Activated T-helper 2 cell treated with anti-CD3 and anti-CD28 coated beads, Interferon-gamma antibody, Interleukin-2, Interleukin-4, amounts not matched to agents 10 μg/mL and 5 μg/mL and 100 μg/mL, durations not matched to agents 14 hours and 24 hours and 36 hours (primary cell): Measurements from ENCODE around the gene NUB1. TPM values are rescaled to one million over a fixed set of nuclear protein-coding genes. Genes with fewer than 3 reads are reported as not detected.

Experiments used
- DNase-seq: peaks from one replicate; pipeline ENCODE4 v3.0.0; 2021; ENCODE audit warnings: low spot score
- H3K27ac Mint-ChIP-seq: one replicate; pipeline ENCODE4 v1.8.0; 2021; ENCODE audit warnings: mixed read lengths
- H3K27me3 Mint-ChIP-seq: one replicate; pipeline ENCODE4 v1.8.0; 2021; ENCODE audit warnings: low read depth, mixed read lengths
- H3K36me3 Mint-ChIP-seq: one replicate; pipeline ENCODE4 v1.8.0; 2021; ENCODE audit warnings: low read depth, mixed read lengths
- H3K4me1 Mint-ChIP-seq: one replicate; pipeline ENCODE4 v1.8.0; 2021; ENCODE audit warnings: low read depth, mixed read lengths
- H3K4me3 Mint-ChIP-seq: one replicate; pipeline ENCODE4 v1.8.0; 2021; ENCODE audit warnings: low read depth, mild to moderate bottlenecking, moderate library complexity, mixed read lengths
- H3K9me3 Mint-ChIP-seq: one replicate; pipeline ENCODE4 v1.8.0; 2021; ENCODE audit warnings: mixed read lengths
- intact Hi-C: fragments of 100-400 bp; cut with micrococcal nuclease; formaldehyde crosslinking; loops from one replicate; pipeline ENCODE4 v1.15.1; 2023
- total RNA-seq: library from RNA; stranded (reverse); gene quantifications from 2 replicates; pipeline ENCODE4 v1.2.3, GENCODE V29; 2022

Gene NUB1
- total RNA-seq, 1 donor from 2014 or later, result 57.0 TPM

DNA sequence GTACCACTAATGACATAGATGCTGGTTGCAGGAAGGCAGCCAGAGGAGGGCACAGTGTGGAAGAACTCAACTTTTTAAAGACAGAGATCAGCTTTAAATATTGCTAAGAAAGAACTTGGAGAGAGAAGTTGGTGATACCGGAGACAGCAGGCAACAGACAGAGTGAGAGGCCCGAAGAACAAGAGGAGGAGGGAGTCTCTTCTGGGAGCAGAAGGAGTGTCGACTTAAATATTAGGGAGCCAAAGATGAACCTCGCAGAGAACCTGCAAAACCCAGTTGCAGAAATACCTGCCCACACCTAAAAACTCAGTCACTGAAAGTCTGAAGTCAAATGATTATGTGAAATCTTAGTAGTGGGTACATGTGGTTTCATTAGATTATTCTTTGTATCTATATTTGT is 71.6 kb downstream of the NUB1 start:
- Mint-ChIP-seq H3K36me3 (no peaks in the 10 kb centered on the region), H3K4me1 (peaks cover 18% of the 10 kb centered on the region), H3K27ac (no peak overlapping the region), H3K9me3 (peaks cover 3% of the 10 kb centered on the region), H3K27me3 (peaks cover 53% of the 10 kb centered on the region), H3K4me3 (no peak overlapping the region)
- no peak for DNase-seq
- intact Hi-C loops, result loop anchor here (5.0 kb wide), 1 partner anchor 46 kb away; no protein-coding TSS in a partner anchor

DNA sequence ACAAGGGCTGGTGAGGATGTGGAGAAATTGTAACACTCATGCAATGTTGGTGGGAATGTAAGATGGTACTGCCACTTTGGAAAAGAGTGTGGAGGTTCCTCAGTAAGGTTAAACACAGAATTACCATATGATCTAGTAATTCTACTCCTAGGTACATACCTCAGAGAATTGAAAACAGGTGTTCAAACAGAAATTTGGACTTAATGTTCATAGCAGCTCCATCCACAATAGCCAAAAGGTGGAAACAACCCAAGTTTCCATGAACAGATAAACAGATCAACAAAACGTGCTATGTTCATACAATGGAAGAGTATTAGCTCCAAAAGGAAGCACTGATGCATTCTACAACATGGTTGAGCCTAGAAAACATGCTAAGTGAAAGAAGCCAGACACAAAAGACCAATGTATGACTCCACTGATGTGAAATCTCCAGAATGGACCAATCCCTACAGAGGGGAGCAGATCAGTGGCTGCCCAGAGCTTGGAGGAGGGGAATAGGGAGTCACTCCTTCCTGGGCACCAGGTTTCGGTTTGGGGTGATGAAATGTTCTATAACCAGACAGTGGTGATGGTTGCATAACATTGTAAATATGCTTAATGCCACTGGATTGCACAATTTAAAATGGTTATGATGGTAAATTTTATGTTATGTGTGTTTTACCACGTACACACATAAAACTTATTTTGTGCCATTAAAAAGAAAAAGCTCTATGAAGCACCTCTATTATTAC is 73.9 kb downstream of the NUB1 start:
- Mint-ChIP-seq H3K4me1 (peaks cover 14% of the 10 kb centered on the region), H3K27me3 (peaks cover 44% of the 10 kb centered on the region), H3K9me3 (peaks cover 14% of the 10 kb centered on the region), H3K27ac (no peak overlapping the region), H3K4me3 (no peak overlapping the region), H3K36me3 (no peaks in the 10 kb centered on the region)
- intact Hi-C loops, result loop anchor here (2.0 kb wide), 2 partner anchors 13 to 33 kb away; no protein-coding TSS in a partner anchor
- DNase-seq, result no peak

DNA sequence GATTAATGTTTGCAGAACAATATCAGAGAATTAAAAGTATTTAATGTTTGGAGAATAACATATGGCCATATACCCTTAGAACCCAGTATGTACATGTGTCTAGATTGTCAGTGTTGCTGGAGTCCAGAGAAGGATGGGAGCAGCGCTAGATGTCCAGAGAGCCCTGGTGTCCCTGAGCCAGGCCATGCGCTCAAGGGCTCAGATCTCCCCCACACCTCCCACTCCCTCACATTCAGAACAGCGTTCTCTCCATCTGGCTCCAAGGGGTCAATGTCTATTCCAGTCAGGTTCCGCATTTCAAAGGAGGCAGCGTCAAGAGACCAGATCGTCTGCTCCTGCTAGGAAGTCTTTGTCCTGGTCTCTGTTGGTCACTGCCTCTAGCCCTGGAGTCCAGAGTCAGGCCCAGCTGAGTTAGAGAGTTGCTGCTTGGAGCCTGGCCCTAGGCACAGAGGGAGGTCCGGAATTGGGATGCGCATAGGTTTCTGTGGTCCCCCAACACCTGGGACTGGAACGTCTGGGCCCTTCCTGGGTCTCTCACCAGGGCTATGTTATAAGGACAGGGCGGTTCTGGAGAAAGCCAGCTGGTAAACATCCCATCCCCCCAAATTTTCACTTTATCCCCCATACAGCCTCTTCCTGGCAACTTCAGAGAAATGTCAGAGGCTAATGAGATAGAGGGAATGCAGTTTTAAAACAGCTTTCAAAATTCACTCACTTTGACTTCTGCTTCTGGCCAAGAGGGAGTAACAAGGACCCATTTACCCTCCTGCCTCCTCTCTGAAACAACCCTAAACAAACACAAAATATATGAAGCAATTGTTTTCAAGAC is 74.7 kb downstream of the NUB1 start:
- DNase-seq, result no peak
- H3K9me3 Mint-ChIP-seq, result peaks cover 14% of the 10 kb centered on the region
- no peaks in the 10 kb centered on the region for H3K36me3 Mint-ChIP-seq
- no peak overlapping the region for H3K4me3 Mint-ChIP-seq
- H3K4me1 Mint-ChIP-seq, result peaks cover 14% of the 10 kb centered on the region
- no peak overlapping the region for H3K27ac Mint-ChIP-seq
- intact Hi-C loops, result no loop called here
- peaks cover 36% of the 10 kb centered on the region for H3K27me3 Mint-ChIP-seq

DNA sequence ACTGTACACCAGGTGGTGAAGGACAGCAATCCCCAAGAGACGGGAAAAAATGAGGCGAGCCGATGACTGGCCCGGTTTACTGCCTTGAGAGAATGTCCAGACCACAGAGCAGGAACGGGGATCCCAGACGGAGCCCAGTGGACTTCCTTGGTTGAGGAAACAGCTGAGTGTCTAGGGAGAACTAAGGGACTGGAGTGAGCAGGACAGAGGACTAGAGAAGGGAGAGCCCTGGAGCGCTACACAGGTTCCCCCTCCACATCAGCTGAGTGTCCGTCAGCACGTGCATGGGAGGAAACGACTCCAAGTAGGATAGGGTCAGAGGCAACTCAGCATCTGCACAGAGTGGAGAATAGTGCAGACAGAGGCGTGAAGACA is 75.3 kb downstream of the NUB1 start:
- peaks cover 14% of the 10 kb centered on the region for H3K4me1 Mint-ChIP-seq

DNA sequence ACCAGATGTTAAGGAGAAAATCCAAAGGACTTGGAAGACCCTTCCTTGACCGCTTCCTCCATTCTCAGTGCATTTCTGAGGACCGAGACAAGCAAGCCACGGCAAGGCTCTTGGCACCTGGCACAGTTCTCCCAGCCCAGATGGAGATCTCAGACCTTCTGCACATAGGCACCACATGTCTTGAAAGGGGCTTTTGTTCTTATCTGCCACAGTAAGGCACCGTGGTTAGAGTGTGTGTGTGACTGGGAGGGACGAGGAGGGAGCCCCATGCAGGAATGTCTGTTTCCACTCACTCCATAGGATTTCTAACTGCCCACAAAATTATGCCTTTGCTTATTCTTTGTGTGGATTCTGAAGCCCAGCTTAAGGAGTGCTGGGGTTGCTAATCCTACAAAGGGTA is 78.5 kb downstream of the NUB1 start:
- no peaks in the 10 kb centered on the region for H3K36me3 Mint-ChIP-seq

More for the DNA sequence above, 75.3 kb downstream of the NUB1 start:
- intact Hi-C loops, result no loop called here
- H3K9me3 Mint-ChIP-seq, result peaks cover 18% of the 10 kb centered on the region
- peaks cover 32% of the 10 kb centered on the region for H3K27me3 Mint-ChIP-seq
- no peak for DNase-seq
- no peak overlapping the region for H3K4me3 Mint-ChIP-seq
- H3K36me3 Mint-ChIP-seq, result no peaks in the 10 kb centered on the region
- no peak overlapping the region for H3K27ac Mint-ChIP-seq

DNA sequence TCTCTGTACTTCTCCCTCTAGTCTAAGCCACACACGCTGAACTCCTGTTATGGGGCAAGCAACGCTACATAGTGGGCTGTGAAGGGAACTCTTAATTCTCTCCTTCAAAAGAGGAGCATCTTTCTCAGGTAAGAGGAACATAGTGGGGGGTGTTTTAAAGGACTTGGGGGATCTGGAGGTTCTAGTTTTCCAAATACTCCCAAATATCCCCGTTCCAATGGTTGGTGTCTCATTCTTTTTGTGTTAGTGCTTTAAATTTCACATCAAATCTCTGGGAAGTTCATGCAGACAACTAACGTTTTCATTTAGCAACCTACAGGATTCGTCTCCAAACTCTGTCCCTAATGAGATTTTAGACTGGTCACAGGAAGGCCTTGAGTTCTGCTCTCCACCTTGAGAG is 80.6 kb downstream of the NUB1 start:
- no peak overlapping the region for H3K27ac Mint-ChIP-seq
- peaks cover 14% of the 10 kb centered on the region for H3K27me3 Mint-ChIP-seq
- intact Hi-C loops, result no loop called here
- no peak overlapping the region for H3K4me3 Mint-ChIP-seq
- H3K4me1 Mint-ChIP-seq, result no peaks in the 10 kb centered on the region
- peaks cover 23% of the 10 kb centered on the region for H3K9me3 Mint-ChIP-seq
- DNase-seq, result no peak
- no peaks in the 10 kb centered on the region for H3K36me3 Mint-ChIP-seq

More for the DNA sequence above, 78.5 kb downstream of the NUB1 start:
- intact Hi-C loops, result no loop called here
- peaks cover 19% of the 10 kb centered on the region for H3K27me3 Mint-ChIP-seq
- H3K4me3 Mint-ChIP-seq, result no peak overlapping the region
- no peak for DNase-seq
- no peak overlapping the region for H3K27ac Mint-ChIP-seq
- no peaks in the 10 kb centered on the region for H3K4me1 Mint-ChIP-seq
- peaks cover 23% of the 10 kb centered on the region for H3K9me3 Mint-ChIP-seq

DNA sequence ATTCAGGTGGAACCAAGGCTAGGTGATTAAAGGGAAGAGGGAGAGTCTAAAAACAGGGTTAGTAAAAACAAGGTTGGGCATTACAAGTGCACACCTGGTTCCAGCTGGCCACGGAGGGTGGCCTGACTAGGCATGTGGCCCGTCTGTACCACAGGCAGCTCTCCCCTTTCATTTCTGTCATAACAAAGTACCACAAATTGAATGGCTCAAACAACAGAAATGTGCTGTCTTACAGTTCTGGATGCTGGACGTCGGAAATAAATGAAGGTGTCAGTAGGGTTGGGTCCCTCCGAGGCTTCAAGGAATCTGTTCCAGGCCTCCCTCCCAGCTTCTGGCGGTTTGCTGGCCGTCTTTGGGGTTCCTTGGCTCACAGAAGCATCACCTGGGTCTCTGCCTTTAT is 81.6 kb downstream of the NUB1 start:
- DNase-seq, result no peak
- Mint-ChIP-seq H3K4me1 (peaks cover 1% of the 10 kb centered on the region), H3K27ac (no peak overlapping the region), H3K36me3 (no peaks in the 10 kb centered on the region), H3K9me3 (peaks cover 20% of the 10 kb centered on the region), H3K4me3 (no peak overlapping the region), H3K27me3 (peaks cover 14% of the 10 kb centered on the region)
- intact Hi-C loops, result no loop called here

DNA sequence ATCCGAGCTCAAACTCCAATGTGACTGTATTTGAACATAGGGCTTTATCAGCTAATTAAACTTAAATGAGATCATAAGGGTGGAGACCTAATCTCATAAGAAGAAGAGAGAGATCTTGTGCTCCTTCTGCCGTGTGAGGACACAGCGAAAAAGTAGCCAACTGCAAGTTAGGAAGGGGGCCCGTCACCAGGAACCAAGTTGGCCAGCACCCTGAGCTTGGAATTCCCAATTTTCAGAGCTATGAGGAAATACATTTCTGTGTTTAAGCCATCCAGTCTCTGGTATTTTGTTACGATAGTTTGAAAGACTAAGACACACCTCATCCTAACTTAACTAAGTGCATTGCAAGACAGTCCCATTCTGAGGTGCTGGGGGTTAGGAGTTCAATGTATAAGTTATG is 82.3 kb downstream of the NUB1 start:
- DNase-seq, result no peak
- no peak overlapping the region for H3K27ac Mint-ChIP-seq
- H3K4me3 Mint-ChIP-seq, result no peak overlapping the region
- peaks cover 12% of the 10 kb centered on the region for H3K27me3 Mint-ChIP-seq
- intact Hi-C loops, result no loop called here
- H3K4me1 Mint-ChIP-seq, result peaks cover 6% of the 10 kb centered on the region
- H3K9me3 Mint-ChIP-seq, result peaks cover 17% of the 10 kb centered on the region
- no peaks in the 10 kb centered on the region for H3K36me3 Mint-ChIP-seq

DNA sequence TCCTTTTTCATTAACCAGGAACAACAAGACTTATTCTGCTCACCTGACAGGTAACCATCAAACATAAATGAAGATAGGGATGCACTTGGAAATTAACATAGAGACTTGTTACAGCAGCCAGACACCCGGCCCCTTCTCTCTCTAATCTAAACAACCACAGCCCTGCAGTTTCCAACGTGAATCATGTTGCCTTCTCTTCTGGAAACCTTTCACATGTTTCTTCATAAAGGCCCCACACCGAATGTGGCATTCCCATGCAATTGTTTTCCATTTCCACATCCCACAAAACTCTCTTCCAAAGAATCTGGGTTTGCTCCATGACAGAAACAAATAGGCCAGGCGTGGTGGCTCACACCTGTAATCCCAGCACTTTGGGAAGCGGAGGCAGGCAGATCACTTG is 83.2 kb downstream of the NUB1 start:
- Mint-ChIP-seq H3K27me3 (peaks cover 12% of the 10 kb centered on the region), H3K4me3 (no peak overlapping the region), H3K9me3 (peaks cover 16% of the 10 kb centered on the region), H3K27ac (no peak overlapping the region), H3K36me3 (no peaks in the 10 kb centered on the region), H3K4me1 (peaks cover 15% of the 10 kb centered on the region)
- intact Hi-C loops, result no loop called here
- DNase-seq, result no peak

DNA sequence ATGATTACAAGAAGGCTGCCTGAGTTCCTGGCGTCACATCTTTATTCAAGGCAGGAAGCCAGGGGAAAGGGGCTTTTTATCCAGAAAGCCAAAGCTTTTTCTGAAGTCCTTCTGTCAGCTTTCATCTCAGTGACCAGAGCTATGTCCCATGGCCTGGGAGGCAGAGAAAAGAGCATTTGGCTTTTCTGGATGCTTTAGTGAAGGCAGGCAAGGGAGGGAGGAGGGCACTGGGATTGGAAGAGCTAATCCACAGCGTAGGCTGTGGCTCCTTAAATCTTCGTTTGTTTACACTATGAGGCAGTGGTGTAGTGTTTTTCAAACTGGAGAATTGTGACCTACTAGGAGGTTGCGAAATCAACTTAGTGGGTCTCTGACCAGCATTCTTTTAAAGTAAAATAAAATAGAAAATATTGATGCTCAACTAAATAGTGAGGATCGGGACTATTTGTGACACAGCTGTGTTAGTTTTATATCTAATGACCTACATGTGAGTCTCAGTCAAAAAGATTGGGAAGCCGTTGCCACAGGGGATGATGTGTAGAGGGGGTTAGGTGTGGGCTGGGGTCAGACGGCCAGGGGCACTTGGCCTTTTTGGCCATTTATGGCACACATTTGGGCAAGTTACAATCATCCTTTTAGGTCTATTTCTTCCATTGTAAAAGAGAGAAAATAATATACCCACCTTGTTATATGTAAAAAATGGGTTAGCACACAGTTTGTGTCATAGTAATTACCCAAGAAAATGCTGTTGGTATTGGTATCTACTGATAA is 84.2 kb downstream of the NUB1 start:
- DNase-seq, result no peak
- intact Hi-C loops, result no loop called here
- H3K9me3 Mint-ChIP-seq, result peaks cover 9% of the 10 kb centered on the region
- H3K4me1 Mint-ChIP-seq, result peaks cover 21% of the 10 kb centered on the region
- no peak overlapping the region for H3K4me3 Mint-ChIP-seq
- H3K36me3 Mint-ChIP-seq, result no peaks in the 10 kb centered on the region
- peaks cover 9% of the 10 kb centered on the region for H3K27me3 Mint-ChIP-seq
- H3K27ac Mint-ChIP-seq, result no peak overlapping the region

DNA sequence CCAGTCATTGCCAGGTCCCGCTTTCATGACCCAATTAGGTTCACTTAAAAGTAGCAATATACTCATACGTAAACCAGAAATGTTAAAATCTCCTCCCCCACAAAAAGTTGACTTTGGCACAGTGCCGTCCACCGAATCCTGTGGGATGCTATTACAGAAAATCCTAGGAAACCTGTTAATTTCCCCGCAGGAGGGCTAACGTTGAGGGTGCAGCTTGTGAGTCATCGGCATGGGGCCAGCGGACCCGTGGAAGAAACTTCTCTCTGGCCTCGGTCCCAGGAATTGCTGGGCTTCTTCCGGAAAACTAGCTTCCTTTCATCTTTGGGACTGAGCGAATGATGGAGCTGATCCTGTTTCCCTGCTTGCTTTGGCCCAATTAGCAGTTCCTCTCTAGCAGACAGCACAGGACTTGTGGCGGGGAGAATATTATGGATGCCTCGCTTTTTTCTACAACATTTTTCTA is 84.9 kb downstream of the NUB1 start:
- Mint-ChIP-seq H3K4me1 (peaks cover 22% of the 10 kb centered on the region), H3K27ac (no peak overlapping the region), H3K4me3 (no peak overlapping the region), H3K36me3 (no peaks in the 10 kb centered on the region), H3K27me3 (peaks cover 9% of the 10 kb centered on the region), H3K9me3 (peaks cover 9% of the 10 kb centered on the region)
- intact Hi-C loops, result no loop called here
- no peak for DNase-seq

DNA sequence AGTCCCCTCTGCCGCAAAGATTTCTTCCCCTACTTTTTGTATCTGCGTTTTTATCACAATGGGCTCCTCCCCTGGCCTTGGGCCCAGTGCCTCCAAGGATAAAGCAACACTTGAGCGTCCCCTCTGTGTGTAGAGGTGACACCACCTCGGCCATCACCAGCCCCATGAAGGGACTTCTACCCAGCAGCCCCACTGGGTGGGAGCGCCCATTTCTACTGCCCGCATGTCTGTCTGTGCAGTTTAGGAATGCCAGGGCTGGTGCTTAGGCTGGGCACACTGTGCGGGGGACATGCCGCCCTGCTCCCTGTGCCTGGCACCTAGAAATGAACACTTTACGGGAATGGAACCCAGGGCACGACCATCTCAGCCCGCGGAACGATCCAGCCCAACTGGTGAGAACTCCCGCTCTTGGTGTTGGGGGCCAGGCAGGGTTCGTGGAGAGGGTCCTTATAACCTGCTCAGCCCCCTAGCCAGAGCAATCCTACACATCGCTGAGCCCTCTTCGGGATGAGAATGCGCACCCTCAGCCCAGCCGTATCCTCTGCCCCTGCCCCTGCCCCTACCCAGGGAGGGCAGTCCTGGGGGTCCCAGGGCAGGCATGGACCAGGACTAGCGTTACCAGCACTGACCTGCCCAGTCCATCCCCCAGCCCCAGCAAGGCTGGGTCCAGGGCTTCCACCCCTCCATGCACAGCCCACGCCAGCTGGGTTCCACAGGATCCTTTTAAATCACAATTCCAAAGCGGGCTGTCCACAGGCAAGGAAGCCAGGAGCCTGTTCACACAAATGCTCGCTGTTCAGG is 85.5 kb downstream of the NUB1 start:
- no peak for DNase-seq
- Mint-ChIP-seq H3K27me3 (peaks cover 9% of the 10 kb centered on the region), H3K9me3 (peaks cover 3% of the 10 kb centered on the region), H3K4me3 (no peak overlapping the region), H3K4me1 (peaks cover 23% of the 10 kb centered on the region), H3K36me3 (no peaks in the 10 kb centered on the region), H3K27ac (no peak overlapping the region)
- intact Hi-C loops, result no loop called here
